ENCODE results near the gene GPR141. TPM values are rescaled to one million over a fixed set of nuclear protein-coding genes. Genes with fewer than 3 reads are reported as not detected.
A peak's percentile ranks its signal among the peaks of the same experiment; 100 is the strongest.

GPR141 gene
- total RNA-seq, 1 donor from 2014 or later: 3.5 TPM

DNA sequence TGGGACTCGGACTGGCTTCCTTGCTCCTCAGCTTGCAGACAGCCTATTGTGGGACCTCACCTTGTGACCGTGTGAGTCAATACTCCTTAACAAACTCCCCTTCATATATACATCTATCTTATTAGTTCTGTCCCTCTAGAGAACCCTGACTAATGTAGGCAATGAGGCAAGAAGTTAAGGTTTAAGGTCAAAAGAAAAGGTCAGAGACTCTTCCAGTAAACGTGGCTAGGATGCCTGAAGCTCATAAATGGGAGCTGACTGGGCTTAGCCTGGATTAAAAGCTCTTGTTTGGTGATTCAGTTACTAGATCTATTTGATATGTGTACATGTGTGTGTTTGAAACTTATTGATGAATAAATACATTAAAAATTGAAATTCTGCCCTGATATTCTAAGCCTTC, 10.6 kb upstream of the GPR141 start:
- DNase-seq (no peak), ATAC-seq (no peak)
- H3K9me3 ChIP-seq: no peaks in the 10 kb centered on the region
- H3K36me3 ChIP-seq: no peaks in the 10 kb centered on the region
- no peaks in the 10 kb centered on the region for H3K27me3 ChIP-seq (ENCODE audit: low read depth)
- TF ChIP-seq, protein P1, sequence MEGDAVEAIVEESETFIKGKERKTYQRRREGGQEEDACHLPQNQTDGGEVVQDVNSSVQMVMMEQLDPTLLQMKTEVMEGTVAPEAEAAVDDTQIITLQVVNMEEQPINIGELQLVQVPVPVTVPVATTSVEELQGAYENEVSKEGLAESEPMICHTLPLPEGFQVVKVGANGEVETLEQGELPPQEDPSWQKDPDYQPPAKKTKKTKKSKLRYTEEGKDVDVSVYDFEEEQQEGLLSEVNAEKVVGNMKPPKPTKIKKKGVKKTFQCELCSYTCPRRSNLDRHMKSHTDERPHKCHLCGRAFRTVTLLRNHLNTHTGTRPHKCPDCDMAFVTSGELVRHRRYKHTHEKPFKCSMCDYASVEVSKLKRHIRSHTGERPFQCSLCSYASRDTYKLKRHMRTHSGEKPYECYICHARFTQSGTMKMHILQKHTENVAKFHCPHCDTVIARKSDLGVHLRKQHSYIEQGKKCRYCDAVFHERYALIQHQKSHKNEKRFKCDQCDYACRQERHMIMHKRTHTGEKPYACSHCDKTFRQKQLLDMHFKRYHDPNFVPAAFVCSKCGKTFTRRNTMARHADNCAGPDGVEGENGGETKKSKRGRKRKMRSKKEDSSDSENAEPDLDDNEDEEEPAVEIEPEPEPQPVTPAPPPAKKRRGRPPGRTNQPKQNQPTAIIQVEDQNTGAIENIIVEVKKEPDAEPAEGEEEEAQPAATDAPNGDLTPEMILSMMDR (IDR thresholded peaks at IDR 0.05): no peak
- no peak overlapping the region for H3K4me3 ChIP-seq
- no peak overlapping the region for H3K27ac ChIP-seq
- H3K4me1 ChIP-seq: peaks cover 5% of the 10 kb centered on the region
- intact Hi-C loops (cut with DNase I): no loop called here

DNA sequence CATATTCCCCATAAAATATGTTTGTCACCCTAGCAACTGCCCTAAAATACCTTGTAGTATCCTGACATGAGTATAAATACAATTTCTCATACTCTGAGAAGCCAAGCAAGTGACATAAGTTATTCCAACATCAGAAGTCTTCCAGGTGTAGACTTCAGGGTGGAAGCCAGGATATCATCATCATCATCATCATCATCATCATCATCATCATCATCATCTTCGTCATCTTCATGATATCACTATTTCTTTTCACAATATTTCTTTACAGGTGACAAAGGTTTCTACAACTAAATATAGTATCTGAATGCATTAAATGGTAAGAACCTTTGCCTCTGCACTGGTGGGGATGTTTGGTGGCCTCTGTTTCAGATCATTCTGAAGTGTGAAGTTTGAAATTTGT, 10.0 kb upstream of the GPR141 start:
- H3K9me3 ChIP-seq: no peaks in the 10 kb centered on the region
- no peaks in the 10 kb centered on the region for H3K36me3 ChIP-seq
- H3K4me3 ChIP-seq: no peak overlapping the region
- peaks cover 5% of the 10 kb centered on the region for H3K4me1 ChIP-seq
- H3K27me3 ChIP-seq (ENCODE audit: low read depth): no peaks in the 10 kb centered on the region
- TF ChIP-seq, protein P1 (IDR thresholded peaks at IDR 0.05): no peak
- no peak overlapping the region for H3K27ac ChIP-seq
- intact Hi-C loops (cut with DNase I): no loop called here
- ATAC-seq: no peak
- no peak for DNase-seq

DNA sequence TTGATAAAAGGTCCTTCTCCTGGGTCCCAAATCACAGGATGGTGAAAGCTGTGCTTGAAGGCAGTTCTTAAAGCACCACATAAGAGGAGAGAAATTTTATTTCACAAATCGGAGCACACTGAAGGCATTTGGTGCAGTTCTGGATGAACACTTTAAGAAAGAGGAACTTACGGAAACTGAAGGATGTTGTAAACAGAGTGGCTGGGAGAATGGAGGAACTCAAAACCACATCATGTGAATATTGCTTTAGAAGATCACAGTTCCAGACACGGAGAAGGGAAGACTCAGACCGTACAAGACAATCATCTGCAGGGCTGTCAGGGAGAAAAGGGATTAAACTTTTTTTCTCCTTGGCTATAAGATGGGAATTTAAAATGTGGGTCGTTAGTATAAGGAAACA, 9.0 kb upstream of the GPR141 start:
- TF ChIP-seq, protein P1 (IDR thresholded peaks at IDR 0.05): no peak
- DNase-seq (no peak), ATAC-seq (peak; percentile 67 to 69)
- H3K9me3 ChIP-seq: no peaks in the 10 kb centered on the region
- H3K27me3 ChIP-seq (ENCODE audit: low read depth): no peaks in the 10 kb centered on the region
- intact Hi-C loops (cut with DNase I): no loop called here
- no peak overlapping the region for H3K27ac ChIP-seq
- peaks cover 5% of the 10 kb centered on the region for H3K4me1 ChIP-seq
- no peaks in the 10 kb centered on the region for H3K36me3 ChIP-seq
- no peak overlapping the region for H3K4me3 ChIP-seq

DNA sequence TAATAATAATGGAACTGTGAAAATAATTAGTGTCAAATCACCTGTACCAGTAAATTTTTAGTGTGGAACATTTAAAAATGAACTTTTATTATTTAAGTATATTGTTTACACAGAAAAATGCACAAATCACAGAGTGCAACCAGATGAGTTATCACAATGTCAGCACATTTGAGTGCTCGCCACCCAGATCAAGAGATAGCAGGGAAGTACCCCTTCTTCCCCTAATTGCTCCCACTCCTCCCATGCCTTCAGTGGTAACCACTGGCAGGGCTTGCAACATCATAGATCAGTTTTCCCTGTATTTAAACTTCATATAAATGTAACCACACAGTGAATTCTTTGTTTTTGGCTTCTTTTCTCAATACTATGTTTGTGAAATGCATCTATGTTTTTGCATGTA, 7.8 kb upstream of the GPR141 start:
- H3K27me3 ChIP-seq (ENCODE audit: low read depth): no peaks in the 10 kb centered on the region
- DNase-seq: no peak
- no peak overlapping the region for H3K4me3 ChIP-seq
- intact Hi-C loops (cut with DNase I): no loop called here
- H3K9me3 ChIP-seq: no peaks in the 10 kb centered on the region
- H3K36me3 ChIP-seq: no peaks in the 10 kb centered on the region
- ATAC-seq: no peak
- TF ChIP-seq, protein P1 (IDR thresholded peaks at IDR 0.05): no peak
- H3K4me1 ChIP-seq: peaks cover 5% of the 10 kb centered on the region
- H3K27ac ChIP-seq: no peak overlapping the region

DNA sequence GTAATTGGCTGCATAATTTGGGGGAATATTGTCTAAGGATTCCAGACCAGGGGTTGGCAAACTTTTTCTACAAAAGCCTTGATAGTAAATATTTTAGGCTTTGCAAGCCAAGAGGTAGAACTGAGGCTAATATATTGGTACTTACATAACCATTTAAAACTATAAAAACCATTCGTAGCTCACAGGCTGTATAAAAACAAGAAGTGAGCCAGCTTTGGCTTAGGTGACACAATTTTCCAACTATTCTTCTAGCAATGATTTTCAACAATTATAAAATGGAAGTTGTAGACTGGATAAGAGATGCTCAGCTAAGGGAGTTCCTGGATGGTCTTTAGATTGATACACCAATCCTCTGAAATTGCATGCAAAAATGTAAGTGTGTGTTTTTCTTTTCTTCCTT, 1.4 kb downstream of the GPR141 start:
- H3K9me3 ChIP-seq: no peaks in the 10 kb centered on the region
- intact Hi-C loops (cut with DNase I): no loop called here
- peak overlapping the region; percentile 4 for H3K4me3 ChIP-seq
- TF ChIP-seq, protein P1 (IDR thresholded peaks at IDR 0.05): no peak
- H3K27ac ChIP-seq: no peak overlapping the region
- ATAC-seq (no peak), DNase-seq (no peak)
- H3K4me1 ChIP-seq: peaks cover 13% of the 10 kb centered on the region
- no peaks in the 10 kb centered on the region for H3K36me3 ChIP-seq
- no peaks in the 10 kb centered on the region for H3K27me3 ChIP-seq (ENCODE audit: low read depth)

Measured in lower lobe of right lung (tissue), 2 donors.